GM13977 (cell line): ENCODE results near the gene SLC9A1.
"Not testable (repeated sequence)": the region's sequence is repeated elsewhere in the genome, so short reads cannot be mapped to it uniquely, and the experiment has no call there.

Experiments
- DNase-seq: peaks from one replicate; pipeline ENCODE4 v3.0.0; 2012; ENCODE audit warnings: low spot score
- in situ Hi-C: fragments of 300-500 bp; cut with MboI; formaldehyde crosslinking; loops from one replicate; pipeline ENCODE4 v1.12.0; 2022; ENCODE audit warnings: low sequenced_read_pairs, low pct_unique_long_range_greater_than_20kb, mixed read lengths, inconsistent platforms; ENCODE audit not compliant: unreplicated experiment
- TF ChIP-seq, protein P1 (sequence below): IDR thresholded peaks from 2 replicates; pipeline ENCODE4 v1.5.1; 2012; ENCODE audit warnings: mild to moderate bottlenecking, control low read depth; ENCODE audit not compliant: insufficient read depth; ENCODE audit errors: extremely low read depth, missing control alignments

SLC9A1 gene

DNA sequence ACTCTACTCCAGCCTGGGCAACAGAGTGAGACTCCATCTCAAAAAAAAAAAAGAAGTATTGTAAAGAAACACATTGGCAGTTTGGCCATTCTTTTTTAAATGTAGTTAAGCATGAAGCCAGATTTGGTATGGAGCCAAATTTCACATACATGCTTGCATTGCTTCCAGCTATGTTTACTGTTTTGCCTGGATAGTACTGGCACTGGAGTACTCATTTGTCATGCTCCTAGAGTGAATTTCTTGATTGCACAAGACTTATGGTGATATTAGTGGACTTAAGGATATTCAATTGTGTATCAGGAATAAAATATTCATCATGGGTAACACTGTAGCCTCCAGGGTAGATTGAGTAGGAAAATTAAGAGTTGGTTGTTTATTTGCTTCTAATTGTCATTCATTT lies 24.5 kb upstream of the SLC9A1 start:
- in situ Hi-C loops, result no loop called here
- TF ChIP-seq, protein P1, sequence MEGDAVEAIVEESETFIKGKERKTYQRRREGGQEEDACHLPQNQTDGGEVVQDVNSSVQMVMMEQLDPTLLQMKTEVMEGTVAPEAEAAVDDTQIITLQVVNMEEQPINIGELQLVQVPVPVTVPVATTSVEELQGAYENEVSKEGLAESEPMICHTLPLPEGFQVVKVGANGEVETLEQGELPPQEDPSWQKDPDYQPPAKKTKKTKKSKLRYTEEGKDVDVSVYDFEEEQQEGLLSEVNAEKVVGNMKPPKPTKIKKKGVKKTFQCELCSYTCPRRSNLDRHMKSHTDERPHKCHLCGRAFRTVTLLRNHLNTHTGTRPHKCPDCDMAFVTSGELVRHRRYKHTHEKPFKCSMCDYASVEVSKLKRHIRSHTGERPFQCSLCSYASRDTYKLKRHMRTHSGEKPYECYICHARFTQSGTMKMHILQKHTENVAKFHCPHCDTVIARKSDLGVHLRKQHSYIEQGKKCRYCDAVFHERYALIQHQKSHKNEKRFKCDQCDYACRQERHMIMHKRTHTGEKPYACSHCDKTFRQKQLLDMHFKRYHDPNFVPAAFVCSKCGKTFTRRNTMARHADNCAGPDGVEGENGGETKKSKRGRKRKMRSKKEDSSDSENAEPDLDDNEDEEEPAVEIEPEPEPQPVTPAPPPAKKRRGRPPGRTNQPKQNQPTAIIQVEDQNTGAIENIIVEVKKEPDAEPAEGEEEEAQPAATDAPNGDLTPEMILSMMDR, result no peak
- DNase-seq, result no peak

DNA sequence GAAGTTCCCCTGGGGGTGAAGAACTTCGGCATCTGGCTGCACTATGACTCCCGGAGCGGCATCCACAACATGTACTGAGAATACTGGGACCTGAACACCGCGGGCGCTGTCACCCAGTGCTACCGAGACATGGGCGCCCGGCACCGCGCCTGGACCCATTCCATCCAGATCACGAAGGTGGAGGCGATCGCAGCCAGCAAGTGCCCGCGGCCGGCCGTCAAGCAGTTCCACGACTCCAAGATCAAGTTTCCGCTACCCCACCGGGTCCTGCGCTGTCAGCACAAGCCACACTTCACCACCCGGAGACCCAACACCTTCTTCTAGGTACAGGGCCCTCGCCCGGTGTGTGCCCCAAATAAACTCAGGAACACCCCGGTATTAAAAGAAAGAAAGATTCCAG lies 22.0 kb upstream of the SLC9A1 start:
- in situ Hi-C loops, result no loop called here
- no peak for DNase-seq
- TF ChIP-seq, protein P1, result no peak

DNA sequence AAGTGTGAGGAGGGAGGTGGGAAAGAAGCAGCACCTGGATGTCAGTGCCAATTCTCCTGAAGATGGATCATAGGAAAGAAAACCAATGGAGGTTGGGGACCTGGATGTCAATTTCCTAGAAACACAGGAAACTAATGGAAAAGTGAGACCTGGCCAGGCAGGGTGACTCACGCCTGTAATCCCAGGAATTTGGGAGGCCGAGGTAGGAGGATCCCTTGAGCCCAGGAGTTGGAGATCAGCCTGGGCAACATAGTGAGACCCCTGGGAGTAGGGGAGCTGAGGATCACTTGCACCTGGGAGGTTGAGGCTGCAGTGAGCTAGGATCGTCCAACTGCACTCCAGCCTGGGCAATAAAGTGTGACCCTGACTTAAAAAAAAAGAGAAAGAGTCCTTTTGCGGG lies 21.4 kb upstream of the SLC9A1 start:
- no peak for DNase-seq
- TF ChIP-seq, protein P1, result no peak
- in situ Hi-C loops, result no loop called here

DNA sequence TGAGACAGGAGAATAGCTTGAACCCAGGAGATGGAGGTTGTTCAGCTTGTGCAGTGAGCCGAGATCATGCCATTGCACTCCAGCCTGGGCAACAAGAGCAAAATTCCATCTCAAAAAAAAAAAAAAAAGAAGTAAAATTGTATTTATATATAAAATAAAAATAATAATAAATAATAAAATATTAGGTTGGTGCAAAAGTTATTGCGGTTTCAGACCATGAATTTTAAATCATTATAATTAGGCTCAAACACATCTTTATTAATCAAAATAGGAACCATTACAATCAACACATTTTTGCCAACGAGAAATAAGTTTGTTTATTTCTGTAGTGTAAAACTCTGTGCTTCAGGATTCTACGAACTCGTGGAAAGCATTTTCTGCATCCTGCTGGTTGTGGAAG lies 18.1 kb upstream of the SLC9A1 start:
- in situ Hi-C loops, DNase-seq: not testable (repeated sequence)

DNA sequence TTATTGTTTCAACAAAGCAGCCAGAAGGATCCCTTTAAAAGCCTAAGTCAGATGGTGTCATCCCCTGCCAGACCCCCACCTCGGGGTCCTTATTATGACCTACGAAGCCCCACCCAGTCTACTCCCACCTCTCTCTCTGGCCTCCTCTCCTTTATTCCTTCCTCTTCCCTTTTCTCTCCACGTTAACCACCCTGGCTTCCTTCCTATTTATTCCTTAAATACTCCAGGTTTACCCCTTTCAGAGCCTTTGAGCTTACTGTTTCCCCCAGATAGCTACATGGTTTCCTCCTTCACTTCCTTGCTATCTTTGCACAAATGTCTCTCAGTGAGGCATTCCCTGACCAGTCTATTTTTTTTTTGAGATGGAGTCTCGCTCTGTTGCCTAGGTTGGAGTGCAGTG lies 12.0 kb upstream of the SLC9A1 start:
- no peak for DNase-seq
- in situ Hi-C loops, result no loop called here
- TF ChIP-seq, protein P1, result no peak

DNA sequence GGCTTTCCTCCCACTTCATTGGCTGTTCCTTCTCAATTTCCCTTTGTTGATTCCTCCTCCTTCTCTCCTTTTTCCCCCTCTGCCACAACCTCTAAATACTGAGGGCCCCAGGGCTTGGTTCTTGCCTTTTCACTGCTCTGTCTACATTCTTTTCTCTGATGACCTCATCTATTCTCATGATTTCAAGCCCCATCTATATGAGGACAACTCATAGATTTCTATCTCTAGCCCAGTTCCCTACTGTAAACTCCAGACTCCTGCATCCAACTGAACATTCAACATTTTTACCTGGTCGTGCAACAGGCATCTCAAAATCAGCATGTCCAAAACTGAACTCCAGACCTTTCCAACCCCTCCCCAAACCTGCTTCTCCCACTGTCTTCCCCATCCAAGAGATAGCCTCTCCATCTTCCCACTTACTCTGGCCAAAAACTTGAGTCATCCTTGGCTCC lies 11.5 kb upstream of the SLC9A1 start:
- peak; percentile 2 for DNase-seq
- in situ Hi-C loops, result no loop called here
- TF ChIP-seq, protein P1, result no peak

DNA sequence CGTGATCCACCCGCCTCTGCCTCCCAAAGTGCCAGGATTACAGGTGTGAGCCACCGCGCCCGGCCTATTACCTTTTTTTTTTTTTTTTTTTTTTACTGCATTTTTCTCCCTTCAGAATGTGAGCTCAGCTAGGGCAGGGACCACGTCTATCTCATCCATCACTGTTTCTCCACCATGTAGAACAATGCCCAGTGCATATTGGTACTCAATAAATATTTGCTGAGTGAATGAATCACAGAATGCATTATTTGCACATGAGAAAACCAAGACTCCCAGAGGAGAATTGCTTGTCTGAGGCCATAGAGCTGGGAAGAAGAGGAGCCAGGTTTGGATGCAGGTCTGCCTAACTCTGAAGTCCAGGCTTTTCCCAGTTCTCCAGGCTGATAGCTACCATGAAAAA lies 8.2 kb upstream of the SLC9A1 start:
- in situ Hi-C loops, result no loop called here
- TF ChIP-seq, protein P1, result no peak
- DNase-seq, result no peak

DNA sequence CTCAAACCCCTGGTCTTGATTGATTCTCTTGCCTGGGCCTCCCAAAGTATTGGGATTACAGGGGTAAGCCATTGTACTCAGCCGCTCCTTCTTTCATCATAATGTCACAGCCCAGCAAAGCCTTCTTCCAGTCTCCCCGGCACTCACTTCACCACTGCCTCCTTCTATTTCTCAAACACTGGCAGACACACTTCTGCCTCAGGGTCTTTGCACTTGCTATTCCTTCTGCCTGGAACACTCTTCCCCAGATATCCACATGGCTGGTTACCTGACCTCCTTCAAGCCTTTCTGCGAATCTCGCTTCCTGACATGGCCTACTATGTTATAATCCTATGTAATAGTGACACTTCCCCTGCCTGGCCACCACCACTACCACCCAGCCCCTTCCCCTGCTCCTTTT lies 7.2 kb upstream of the SLC9A1 start:
- in situ Hi-C loops, result no loop called here
- TF ChIP-seq, protein P1, result no peak
- DNase-seq, result no peak
